GM12878 (cell line): Measurements from ENCODE around the gene SPRYD3. TPM values are rescaled to one million over a fixed set of nuclear protein-coding genes. Genes with fewer than 3 reads are reported as not detected.

ENCODE experiments used
- BCLAF1 ChIP-seq: fragments of 450-650 bp; IDR thresholded peaks from 2 replicates; pipeline ENCODE4 v1.6.1; 2017; ENCODE audit warnings: antibody characterized with exemption, mild to moderate bottlenecking, moderate library complexity
- CTCF ChIP-seq, 3 experiments: IDR thresholded peaks in 2 of 3; conservative IDR thresholded peaks in 1 of 3; 2 replicates each; pipeline ENCODE4 v1.5.1; 2011; ENCODE audit warnings: low read depth in 3 of 3, low read length in 3 of 3, mild to moderate bottlenecking in 3 of 3, control low read depth in 2 of 3, moderate library complexity in 2 of 3, inconsistent platforms in 1 of 3, mixed read lengths in 1 of 3; ENCODE audit not compliant: control insufficient read depth in 2 of 3, insufficient read depth in 1 of 3; ENCODE audit errors: extremely low read depth in 1 of 3
- NBN ChIP-seq: fragments of 450-650 bp; IDR thresholded peaks from 2 replicates; pipeline ENCODE4 v1.6.1; 2016
- NFYA ChIP-seq: IDR thresholded peaks from 2 replicates; pipeline ENCODE4 v1.6.1; 2011; ENCODE audit warnings: low read depth, mild to moderate bottlenecking, low read length, improper control_type of control experiment, borderline replicate concordance
- STAT3 ChIP-seq: IDR thresholded peaks from 2 replicates; pipeline ENCODE4 v1.6.1; 2011; ENCODE audit warnings: low read depth, low read length, improper control_type of control experiment
- TCF7 ChIP-seq: IDR thresholded peaks from 2 replicates; pipeline ENCODE4 v1.6.1; 2014; ENCODE audit warnings: antibody characterized with exemption, borderline replicate concordance
- polyA plus RNA-seq, 11 experiments: library from polyadenylated mRNA; depleted of rRNA in 4 of 11; unstranded in 6 of 11; stranded (reverse) in 5 of 11; fragments of >200 nt; fragmentation: Nextera tagmentation in 4 of 11; fragmentation: Illumina TruSeq in 1 of 11; extraction: Ambion mirVana in 4 of 11; extraction: Trizol in 1 of 11; gene quantifications; 1 replicate in 1 of 11; 2 replicates in 10 of 11; pipeline versions ENCODE4 v1.2.1 to v1.2.3, GENCODE V29; 2011 to 2016; ENCODE audit warnings: inconsistent platforms in 2 of 11, missing spikeins in 2 of 11, low read depth in 1 of 11
- total RNA-seq, 4 experiments: library from RNA; depleted of rRNA in 3 of 4; stranded (reverse); fragments of >200 nt in 3 of 4; fragmentation: Illumina TruSeq in 1 of 4; extraction: Trizol in 1 of 4; gene quantifications; 2 replicates each; pipeline versions ENCODE4 v1.2.1 to v1.2.3, GENCODE V29; 2013 to 2021

SPRYD3 gene
- total and polyA plus RNA-seq, 10 of the 15 experiments (the other 5 are each of a cell fraction or from before 2014, with no cell fraction given), result 2.3 to 26.4 (median 20.2) TPM

- TF ChIP-seq BCLAF1, result no peak
- no peak for TF ChIP-seq STAT3
- no peak for TF ChIP-seq CTCF (IDR thresholded peaks at IDR 0.05 in 2 of 3, conservative IDR thresholded peaks at IDR 0.05 in 1 of 3; ENCODE audit: control insufficient read depth in 2 of 3, extremely low read depth in 1 of 3, insufficient read depth in 1 of 3, low read depth in 3 of 3, low read length in 3 of 3)
- TF ChIP-seq NFYA, result no peak
- no peak for TF ChIP-seq TCF7
- TF ChIP-seq NBN, result no peak
- TF ChIP-seq, all 136 proteins: peak for 0
These were observed 10.2 kb downstream of the SPRYD3 start (continued) for GRCh38 chr12:53068811-53069585.
